OCI-LY1 (cell line): ENCODE measurements around the gene NPAS3.

Source experiments
- H2AFZ ChIP-seq: fragments of 200-600 bp; sonication (generic), shearing (Covaris generic); 2 replicates; pipeline ENCODE4 v1.6.0; 2014; ENCODE audit warnings: antibody characterized with exemption, mild to moderate bottlenecking, low read length
- H3F3A ChIP-seq: fragments of 200-600 bp; sonication (generic), shearing (Covaris generic); 2 replicates; pipeline ENCODE4 v1.6.0; 2014; ENCODE audit warnings: mild to moderate bottlenecking, antibody characterized with exemption, low read length, moderate library complexity; ENCODE audit not compliant: insufficient read depth
- H3K27ac ChIP-seq: fragments of 200-600 bp; sonication (generic); 2 replicates; pipeline ENCODE4 v1.5.1; 2014; ENCODE audit warnings: low read length, mixed run types, mild to moderate bottlenecking, low read depth; ENCODE audit not compliant: poor library complexity, severe bottlenecking
- H3K27me3 ChIP-seq: fragments of 200-600 bp; sonication (generic); 2 replicates; pipeline ENCODE4 v1.6.0; 2014; ENCODE audit warnings: antibody characterized with exemption, mild to moderate bottlenecking, low read length, moderate library complexity; ENCODE audit not compliant: insufficient read depth
- H3K36me3 ChIP-seq: fragments of 200-600 bp; sonication (generic); 2 replicates; pipeline ENCODE4 v1.6.1; 2014; ENCODE audit warnings: mild to moderate bottlenecking, antibody characterized with exemption, low read length, moderate library complexity, mixed read lengths; ENCODE audit not compliant: insufficient read depth
- H3K4me1 ChIP-seq: fragments of 200-600 bp; sonication (generic); 2 replicates; pipeline ENCODE4 v1.5.1; 2014; ENCODE audit warnings: mild to moderate bottlenecking, low read length, moderate library complexity; ENCODE audit not compliant: insufficient read depth, severe bottlenecking
- H3K4me2 ChIP-seq: fragments of 200-600 bp; sonication (generic), shearing (Covaris generic); 2 replicates; pipeline ENCODE4 v1.6.1; 2014; ENCODE audit warnings: low read length
- H3K4me3 ChIP-seq: fragments of 200-600 bp; sonication (generic); 2 replicates; pipeline ENCODE4 v1.5.1; 2014; ENCODE audit warnings: low read length, low read depth, mild to moderate bottlenecking, mixed read lengths; ENCODE audit not compliant: poor library complexity, severe bottlenecking
- H3K79me2 ChIP-seq: fragments of 200-600 bp; shearing (Covaris generic); 2 replicates; pipeline ENCODE4 v1.6.1; 2016; ENCODE audit warnings: mixed run types, low read length, mixed read lengths; ENCODE audit not compliant: insufficient read depth
- H3K9ac ChIP-seq: fragments of 200-600 bp; sonication (generic), shearing (Covaris generic); 2 replicates; pipeline ENCODE4 v1.6.1; 2014; ENCODE audit warnings: mild to moderate bottlenecking, low read length, mixed read lengths
- H3K9me2 ChIP-seq: fragments of 200-600 bp; sonication (generic), shearing (Covaris generic); 2 replicates; pipeline ENCODE4 v1.6.1; 2014; ENCODE audit warnings: low read depth, mild to moderate bottlenecking, low read length, mixed read lengths
- H3K9me3 ChIP-seq: fragments of 200-600 bp; shearing (Covaris generic); 2 replicates; pipeline ENCODE4 v1.6.1; 2014; ENCODE audit warnings: low read length, mixed read lengths
- H4K20me1 ChIP-seq: fragments of 200-600 bp; sonication (generic), shearing (Covaris generic); 2 replicates; pipeline ENCODE4 v1.6.0; 2016; ENCODE audit warnings: mild to moderate bottlenecking, low read length; ENCODE audit not compliant: insufficient read depth
- CTCF ChIP-seq: fragments of 200-600 bp; sonication (generic), shearing (Covaris generic); IDR thresholded peaks from 2 replicates; pipeline ENCODE4 v1.5.1; 2017; ENCODE audit warnings: mild to moderate bottlenecking, antibody characterized with exemption, low read length, moderate library complexity, mixed read lengths
- EZH2 ChIP-seq: fragments of 200-600 bp; sonication (generic), shearing (Covaris generic); IDR thresholded peaks from 2 replicates; pipeline ENCODE4 v1.8.0; 2017; ENCODE audit warnings: borderline replicate concordance, mixed run types, mild to moderate bottlenecking, antibody characterized with exemption, low read length, moderate library complexity, mixed read lengths

NPAS3 gene

GRCh38 chr14:33460164-33460563 lies 521.5 kb downstream of the NPAS3 start:
- Histone ChIP-seq H3K4me3 (no peak overlapping the region), H3K36me3 (no peaks in the 10 kb centered on the region), H3K79me2 (no peaks in the 10 kb centered on the region), H3F3A (no peaks in the 10 kb centered on the region), H4K20me1 (no peaks in the 10 kb centered on the region), H3K9me3 (no peaks in the 10 kb centered on the region), H3K9ac (no peak overlapping the region), H3K27me3 (no peaks in the 10 kb centered on the region), H3K9me2 (no peaks in the 10 kb centered on the region), H3K4me1 (no peaks in the 10 kb centered on the region), H2AFZ (no peak overlapping the region), H3K27ac (no peak overlapping the region), H3K4me2 (no peak overlapping the region)
- TF ChIP-seq CTCF (no peak), EZH2 (no peak)

GRCh38 chr14:33461036-33461435 lies 522.4 kb downstream of the NPAS3 start:
- no peaks in the 10 kb centered on the region for H3K27me3 ChIP-seq
- H3K9me3 ChIP-seq = no peaks in the 10 kb centered on the region
- H2AFZ ChIP-seq = no peak overlapping the region
- H3K27ac ChIP-seq = no peak overlapping the region
- no peak overlapping the region for H3K9ac ChIP-seq
- H3K36me3 ChIP-seq = no peaks in the 10 kb centered on the region
- H3K79me2 ChIP-seq = no peaks in the 10 kb centered on the region
- TF ChIP-seq EZH2 = no peak
- TF ChIP-seq CTCF = no peak
- H3K4me3 ChIP-seq = no peak overlapping the region
- H3K4me1 ChIP-seq = no peaks in the 10 kb centered on the region
- no peaks in the 10 kb centered on the region for H3K9me2 ChIP-seq
- no peaks in the 10 kb centered on the region for H4K20me1 ChIP-seq
- no peak overlapping the region for H3K4me2 ChIP-seq
- no peaks in the 10 kb centered on the region for H3F3A ChIP-seq

GRCh38 chr14:33463731-33464130 lies 525.1 kb downstream of the NPAS3 start:
- Histone ChIP-seq H3K4me1 (no peaks in the 10 kb centered on the region), H3K27ac (no peak overlapping the region), H3K9me2 (no peaks in the 10 kb centered on the region), H4K20me1 (no peaks in the 10 kb centered on the region), H3K9me3 (no peaks in the 10 kb centered on the region), H3K79me2 (no peaks in the 10 kb centered on the region), H3K4me2 (no peak overlapping the region), H2AFZ (no peak overlapping the region), H3F3A (no peaks in the 10 kb centered on the region), H3K4me3 (no peak overlapping the region), H3K9ac (no peak overlapping the region), H3K36me3 (no peaks in the 10 kb centered on the region), H3K27me3 (no peaks in the 10 kb centered on the region)
- no peak for TF ChIP-seq EZH2

- no peaks in the 10 kb centered on the region for H4K20me1 ChIP-seq
- H3K27ac ChIP-seq = no peak overlapping the region
- no peak overlapping the region for H3K4me2 ChIP-seq
- no peaks in the 10 kb centered on the region for H3K36me3 ChIP-seq
- H2AFZ ChIP-seq = no peak overlapping the region
- no peaks in the 10 kb centered on the region for H3K4me1 ChIP-seq
- H3K9ac ChIP-seq = no peak overlapping the region
- no peaks in the 10 kb centered on the region for H3K9me2 ChIP-seq
- H3K4me3 ChIP-seq = no peak overlapping the region
- H3F3A ChIP-seq = no peaks in the 10 kb centered on the region
- no peaks in the 10 kb centered on the region for H3K9me3 ChIP-seq
- TF ChIP-seq EZH2 (no peak), CTCF (no peak)
- no peaks in the 10 kb centered on the region for H3K27me3 ChIP-seq
- H3K79me2 ChIP-seq = no peaks in the 10 kb centered on the region
Measured at GRCh38 chr14:33464254-33464962, 525.7 kb downstream of the NPAS3 start.
